ENCODE results near the gene TAS2R7.
"Not testable (repeated sequence)": the region's sequence is repeated elsewhere in the genome, so short reads cannot be mapped to it uniquely, and the experiment has no call there.

The TAS2R7 gene

DNA sequence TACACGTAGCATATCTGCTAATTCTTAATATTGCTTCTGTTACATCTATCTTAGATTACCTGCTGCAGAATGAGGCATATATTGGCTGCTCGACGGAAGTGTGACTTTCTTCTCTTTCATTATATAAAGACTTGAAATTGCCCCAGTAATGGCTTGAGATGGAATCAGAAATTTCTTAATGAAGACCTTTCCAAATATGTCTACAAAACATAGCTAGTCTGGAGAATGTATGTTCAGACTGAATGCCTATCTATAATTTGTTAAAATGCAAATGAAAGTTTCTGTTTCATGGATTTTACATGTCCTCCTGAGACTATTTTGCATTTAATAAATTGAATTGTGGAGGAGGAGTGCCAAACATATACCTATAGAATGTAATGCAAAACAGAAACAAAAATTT, 23.8 kb upstream of the TAS2R7 start, which contains the start of gene TAS2R10:
TSS of gene TAS2R10 (minus strand) at position 101 of the 400 bp plus-strand sequence. CDS start at position 12, 89 bp downstream.
- TF ChIP-seq CTCF (IDR thresholded peaks at IDR 0.05; ENCODE audit: low read depth, low read length), result no peak
- no peak within 1 kb of the TSS for H3K4me3 ChIP-seq (ENCODE audit: low read depth, low read length)

- no peak for TF ChIP-seq CTCF (IDR thresholded peaks at IDR 0.05; ENCODE audit: low read depth, low read length)
- H3K4me3 ChIP-seq (ENCODE audit: low read depth, low read length), result no peak overlapping the region
Observed at GRCh38 chr12:10824957-10825356, 22.5 kb upstream of the TAS2R7 start.

- no peak overlapping the region for H3K4me3 ChIP-seq (ENCODE audit: low read depth, low read length)
- no peak for TF ChIP-seq CTCF (IDR thresholded peaks at IDR 0.05; ENCODE audit: low read depth, low read length)
Observed at GRCh38 chr12:10811883-10812536, 9.6 kb upstream of the TAS2R7 start.

DNA sequence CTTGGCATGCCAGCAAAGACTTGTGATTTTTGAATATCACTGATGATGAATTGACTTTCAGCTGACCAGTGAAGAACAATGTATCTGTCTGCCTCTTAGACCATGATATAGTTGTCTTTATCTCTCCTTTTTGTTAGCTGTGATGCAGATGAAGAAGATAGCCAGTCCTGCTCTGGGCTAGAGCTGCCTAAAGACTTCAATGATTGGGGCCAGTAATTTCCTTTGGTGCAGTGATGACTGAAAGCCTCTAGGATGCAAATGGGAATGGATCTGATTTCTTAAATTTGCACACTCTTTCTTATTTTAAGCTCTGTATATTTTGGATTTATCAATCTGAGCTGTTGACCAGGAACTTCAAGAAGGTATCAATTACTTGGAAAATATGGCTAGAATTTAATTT, 7.6 kb upstream of the TAS2R7 start, which contains the start of gene TAS2R9:
TSS of gene TAS2R9 (minus strand) at position 101 of the 400 bp plus-strand sequence. CDS start at position 8, 93 bp downstream.
- TF ChIP-seq CTCF (IDR thresholded peaks at IDR 0.05; ENCODE audit: low read depth, low read length), result no peak
- H3K4me3 ChIP-seq (ENCODE audit: low read depth, low read length), result no peak within 1 kb of the TSS

DNA sequence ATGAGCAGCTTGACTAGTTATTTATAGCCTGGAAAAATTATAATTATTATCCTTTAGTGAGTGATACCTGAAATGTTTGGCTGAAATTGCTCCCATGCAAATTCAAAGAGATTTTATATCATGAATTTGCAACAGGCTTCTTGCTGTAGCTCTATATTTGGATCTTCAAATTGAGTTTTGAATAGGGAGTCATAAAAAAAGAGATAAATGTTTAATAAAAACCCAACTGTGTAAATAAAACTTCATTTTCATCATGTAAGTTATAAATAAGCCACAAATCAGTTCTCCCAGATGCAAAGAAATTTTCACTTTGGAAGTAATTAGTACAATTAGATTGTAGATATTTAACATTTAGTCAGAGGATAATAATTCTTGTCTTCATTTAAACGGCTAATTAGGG, 4.8 kb upstream of the TAS2R7 start, which contains the start of gene TAS2R8:
TSS of gene TAS2R8 (minus strand) at position 101 of the 400 bp plus-strand sequence. CDS start 306 bp downstream, outside the sequence.
- TF ChIP-seq CTCF (IDR thresholded peaks at IDR 0.05; ENCODE audit: low read depth, low read length), result no peak
- no peak within 1 kb of the TSS for H3K4me3 ChIP-seq (ENCODE audit: low read depth, low read length)

- no peak overlapping the region for H3K4me3 ChIP-seq (ENCODE audit: low read depth, low read length)
- TF ChIP-seq CTCF (IDR thresholded peaks at IDR 0.05; ENCODE audit: low read depth, low read length), result no peak
Observed at GRCh38 chr12:10801741-10802140, 686 bp downstream of the TAS2R7 start.

GRCh38 chr12:10794222-10794621, 8.2 kb downstream of the TAS2R7 start:
- no peak overlapping the region for H3K4me3 ChIP-seq (ENCODE audit: low read depth, low read length)
- TF ChIP-seq CTCF (IDR thresholded peaks at IDR 0.05; ENCODE audit: low read depth, low read length), result no peak

- H3K4me3 ChIP-seq (ENCODE audit: low read depth, low read length), result not testable (repeated sequence)
Observed at GRCh38 chr12:10791769-10792168, 10.7 kb downstream of the TAS2R7 start.

Data from WI38 (cell line).